ENCODE data around the gene SLC25A18.
"Not testable (repeated sequence)": the region's sequence is repeated elsewhere in the genome, so short reads cannot be mapped to it uniquely, and the experiment has no call there.

Gene SLC25A18

GRCh38 chr22:17562906-17563870 lies at the start of gene SLC25A18:
Gene SLC25A18, plus strand, starts transcription at chr22:17563498. Its CDS starts 16,447 bp downstream, at chr22:17579945.
- TF ChIP-seq CTCF (IDR thresholded peaks at IDR 0.05; ENCODE audit: insufficient read depth, low read depth, low read length, missing control alignments) = no peak
- H3K4me3 ChIP-seq (ENCODE audit: low read depth, low read length) = no peak within 1 kb of the TSS
- DNase-seq (ENCODE audit: low read depth) = no peak

GRCh38 chr22:17513612-17514011 lies 49.7 kb upstream of the SLC25A18 start:
- DNase-seq (ENCODE audit: low read depth) = no peak
- no peak for TF ChIP-seq CTCF (IDR thresholded peaks at IDR 0.05; ENCODE audit: insufficient read depth, low read depth, low read length, missing control alignments)
- no peak overlapping the region for H3K4me3 ChIP-seq (ENCODE audit: low read depth, low read length)

GRCh38 chr22:17514084-17514483 lies 49.2 kb upstream of the SLC25A18 start:
- no peak overlapping the region for H3K4me3 ChIP-seq (ENCODE audit: low read depth, low read length)
- no peak for TF ChIP-seq CTCF (IDR thresholded peaks at IDR 0.05; ENCODE audit: insufficient read depth, low read depth, low read length, missing control alignments)
- no peak for DNase-seq (ENCODE audit: low read depth)

GRCh38 chr22:17518406-17518805 lies 44.9 kb upstream of the SLC25A18 start:
- no peak for DNase-seq (ENCODE audit: low read depth)
- H3K4me3 ChIP-seq (ENCODE audit: low read depth, low read length) = no peak overlapping the region
- TF ChIP-seq CTCF (IDR thresholded peaks at IDR 0.05; ENCODE audit: insufficient read depth, low read depth, low read length, missing control alignments) = no peak

- DNase-seq (ENCODE audit: low read depth); H3K4me3 ChIP-seq (ENCODE audit: low read depth, low read length): not testable (repeated sequence)
Observed at GRCh38 chr22:17521971-17522370, 41.3 kb upstream of the SLC25A18 start.

- no peak for TF ChIP-seq CTCF (IDR thresholded peaks at IDR 0.05; ENCODE audit: insufficient read depth, low read depth, low read length, missing control alignments)
- DNase-seq (ENCODE audit: low read depth) = no peak
- H3K4me3 ChIP-seq (ENCODE audit: low read depth, low read length) = no peak overlapping the region
Observed at GRCh38 chr22:17523925-17524324, 39.4 kb upstream of the SLC25A18 start.

GRCh38 chr22:17536269-17536668 lies 27.0 kb upstream of the SLC25A18 start:
- TF ChIP-seq CTCF (IDR thresholded peaks at IDR 0.05; ENCODE audit: insufficient read depth, low read depth, low read length, missing control alignments) = no peak
- DNase-seq (ENCODE audit: low read depth) = no peak
- no peak overlapping the region for H3K4me3 ChIP-seq (ENCODE audit: low read depth, low read length)
